Sigmoid colon (tissue), 4 donors: ENCODE measurements around the gene SLC22A4.

Experiments used
- CTCF ChIP-seq, 4 experiments: fragments of 450-650 bp in 3 of 4; fragments of 200-600 bp in 1 of 4; IDR thresholded peaks; one replicate each; pipeline ENCODE4 v1.5.1; 2016 to 2019; ENCODE audit warnings: antibody characterized with exemption in 4 of 4, mild to moderate bottlenecking in 3 of 4, moderate library complexity in 2 of 4
- EP300 ChIP-seq, 4 donors: sonication (generic); formaldehyde crosslinking; IDR thresholded peaks; one replicate each; pipeline ENCODE4 v1.6.1; 2017; ENCODE audit warnings: antibody characterized with exemption in 4 of 4
- POLR2A ChIP-seq, 2 donors: fragments of 450-650 bp; IDR thresholded peaks; one replicate each; pipeline ENCODE4 v1.6.1; 2016; ENCODE audit warnings: antibody characterized with exemption in 2 of 2, mild to moderate bottlenecking in 2 of 2, moderate library complexity in 2 of 2
- POLR2AphosphoS5 ChIP-seq, 4 donors: sonication (generic); formaldehyde crosslinking; IDR thresholded peaks; one replicate each; pipeline ENCODE4 v1.6.1; 2017; ENCODE audit warnings: antibody characterized with exemption in 4 of 4

GRCh38 chr5:132321109-132321721 lies 27.0 kb downstream of the SLC22A4 start:
- no peak for TF ChIP-seq POLR2A (IDR thresholded peaks at IDR 0.05)
- no peak for TF ChIP-seq CTCF (IDR thresholded peaks at IDR 0.05)
- no peak for TF ChIP-seq POLR2AphosphoS5 (IDR thresholded peaks at IDR 0.05)
- TF ChIP-seq EP300 (IDR thresholded peaks at IDR 0.05), result no peak
